Measurements from ENCODE around the gene RFFL.

The RFFL gene

DNA sequence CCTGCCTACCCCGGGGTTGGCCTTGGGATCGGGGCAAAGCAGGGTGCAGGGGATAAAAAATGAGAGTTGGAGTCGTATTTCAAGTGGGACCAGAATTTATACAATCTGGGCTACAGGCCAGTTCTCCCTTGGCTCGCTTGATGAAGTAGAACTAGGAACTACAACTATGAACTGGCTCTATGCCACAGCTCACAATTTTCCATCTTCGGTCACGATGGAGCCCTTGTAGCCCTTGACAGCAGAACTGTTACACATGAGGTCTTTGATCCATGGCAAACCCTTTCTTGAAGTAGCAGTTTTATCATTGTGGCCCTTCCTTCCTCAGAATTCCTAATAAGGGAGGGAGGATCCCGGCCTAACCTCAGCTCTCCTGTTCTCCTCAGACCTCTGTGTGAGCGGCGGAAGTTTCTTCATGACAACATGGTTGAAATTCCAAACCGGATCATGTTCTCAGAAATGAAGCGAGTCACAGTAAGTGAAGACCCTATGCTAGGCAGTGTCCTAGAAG, 66.1 kb downstream of the RFFL start:
- Histone ChIP-seq H3K4me2 (ENCODE audit: low read length) (no peak overlapping the region), H3K27me3 (ENCODE audit: control insufficient read depth, low read length) (no peaks in the 10 kb centered on the region), H3K9me2 (replicated peaks; ENCODE audit: control insufficient read depth, low read length) (no peaks in the 10 kb centered on the region), H3K4me3 (ENCODE audit: low read length) (no peak overlapping the region), H3F3A (ENCODE audit: control insufficient read depth, insufficient read depth) (no peaks in the 10 kb centered on the region), H4K20me1 (ENCODE audit: control insufficient read depth, insufficient read depth, low read depth, low read length) (no peaks in the 10 kb centered on the region), H3K79me2 (ENCODE audit: control insufficient read depth, low read length) (no peaks in the 10 kb centered on the region), H3K36me3 (ENCODE audit: control insufficient read depth, low read length) (peaks cover 90% of the 10 kb centered on the region), H3K9me3 (ENCODE audit: control insufficient read depth, insufficient read depth, low read length) (no peaks in the 10 kb centered on the region), H3K27ac (ENCODE audit: low read depth, low read length) (no peak overlapping the region), H3K4me1 (ENCODE audit: control insufficient read depth, low read length) (no peaks in the 10 kb centered on the region)
- TF ChIP-seq EZH2phosphoT487 (IDR thresholded peaks at IDR 0.05; ENCODE audit: borderline replicate concordance, low read length) (no peak), CTCF (IDR thresholded peaks at IDR 0.05; ENCODE audit: low read depth, low read length, poor library complexity, severe bottlenecking) (no peak)

DNA sequence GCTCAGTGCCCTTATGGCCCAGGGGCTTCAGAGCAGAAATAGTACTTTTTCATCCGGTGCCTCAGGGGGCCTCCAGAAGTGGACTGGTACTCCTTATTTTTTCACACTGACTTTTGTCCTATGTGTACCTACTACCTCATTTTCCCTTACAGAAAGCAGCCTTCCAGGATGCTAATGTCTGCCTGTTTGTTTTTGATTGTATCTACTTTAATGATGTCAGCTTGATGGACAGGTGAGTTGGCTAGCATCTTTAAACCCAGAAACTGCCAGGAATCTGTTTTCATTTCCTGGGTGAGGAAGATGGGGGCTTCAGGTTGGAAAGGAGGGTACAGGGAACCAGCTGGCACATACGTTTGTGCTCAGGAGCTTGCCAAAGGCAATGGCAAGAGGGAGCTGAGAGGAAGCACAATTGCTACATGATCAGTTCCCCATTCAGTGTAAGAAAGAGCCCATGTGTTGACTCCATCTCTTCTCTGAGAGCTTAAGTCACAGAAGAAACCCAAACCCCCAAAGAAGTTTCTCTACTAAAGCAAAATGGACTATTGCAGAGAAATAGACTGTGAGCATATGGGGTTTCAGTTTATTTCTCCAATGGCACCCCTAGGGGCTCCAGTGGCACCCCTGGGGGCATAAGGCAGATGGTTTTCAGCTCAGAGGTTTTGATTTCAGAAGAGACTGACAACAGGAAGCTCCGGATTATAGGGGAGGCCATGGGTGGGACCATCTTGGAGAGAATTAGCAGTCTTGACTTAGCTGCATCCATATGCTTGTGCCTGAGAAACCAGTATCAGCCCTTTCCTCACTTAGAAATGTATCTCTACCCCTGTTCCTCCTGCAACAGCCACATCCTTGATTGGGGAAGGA, 66.9 kb downstream of the RFFL start:
- Histone ChIP-seq H3K4me3 (ENCODE audit: low read length) (no peak overlapping the region), H3K9me2 (replicated peaks; ENCODE audit: control insufficient read depth, low read length) (no peaks in the 10 kb centered on the region), H3K4me1 (ENCODE audit: control insufficient read depth, low read length) (no peaks in the 10 kb centered on the region), H3K27ac (ENCODE audit: low read depth, low read length) (no peak overlapping the region), H3K36me3 (ENCODE audit: control insufficient read depth, low read length) (peaks cover 90% of the 10 kb centered on the region), H3K79me2 (ENCODE audit: control insufficient read depth, low read length) (no peaks in the 10 kb centered on the region), H3K9me3 (ENCODE audit: control insufficient read depth, insufficient read depth, low read length) (no peaks in the 10 kb centered on the region), H3K27me3 (ENCODE audit: control insufficient read depth, low read length) (no peaks in the 10 kb centered on the region), H3F3A (ENCODE audit: control insufficient read depth, insufficient read depth) (no peaks in the 10 kb centered on the region), H3K4me2 (ENCODE audit: low read length) (no peak overlapping the region), H4K20me1 (ENCODE audit: control insufficient read depth, insufficient read depth, low read depth, low read length) (no peaks in the 10 kb centered on the region)
- TF ChIP-seq CTCF (IDR thresholded peaks at IDR 0.05; ENCODE audit: low read depth, low read length, poor library complexity, severe bottlenecking) (no peak), EZH2phosphoT487 (IDR thresholded peaks at IDR 0.05; ENCODE audit: borderline replicate concordance, low read length) (no peak)

GRCh38 chr17:34993031-34993430, 70.5 kb downstream of the RFFL start:
- H4K20me1 ChIP-seq (ENCODE audit: control insufficient read depth, insufficient read depth, low read depth, low read length) = no peaks in the 10 kb centered on the region
- H3K27me3 ChIP-seq (ENCODE audit: control insufficient read depth, low read length) = no peaks in the 10 kb centered on the region
- H3K27ac ChIP-seq (ENCODE audit: low read depth, low read length) = no peak overlapping the region
- TF ChIP-seq CTCF (IDR thresholded peaks at IDR 0.05; ENCODE audit: low read depth, low read length, poor library complexity, severe bottlenecking) = no peak
- TF ChIP-seq EZH2phosphoT487 (IDR thresholded peaks at IDR 0.05; ENCODE audit: borderline replicate concordance, low read length) = no peak
- no peaks in the 10 kb centered on the region for H3K9me2 ChIP-seq (replicated peaks; ENCODE audit: control insufficient read depth, low read length)
- H3K79me2 ChIP-seq (ENCODE audit: control insufficient read depth, low read length) = no peaks in the 10 kb centered on the region
- no peaks in the 10 kb centered on the region for H3K4me1 ChIP-seq (ENCODE audit: control insufficient read depth, low read length)
- no peak overlapping the region for H3K4me3 ChIP-seq (ENCODE audit: low read length)
- no peaks in the 10 kb centered on the region for H3K9me3 ChIP-seq (ENCODE audit: control insufficient read depth, insufficient read depth, low read length)
- H3K36me3 ChIP-seq (ENCODE audit: control insufficient read depth, low read length) = peaks cover 96% of the 10 kb centered on the region
- H3F3A ChIP-seq (ENCODE audit: control insufficient read depth, insufficient read depth) = no peaks in the 10 kb centered on the region
- no peak overlapping the region for H3K4me2 ChIP-seq (ENCODE audit: low read length)
